T-helper 2 cell treated with Interferon-gamma antibody and Interleukin-4, amounts not matched to agents 5 μg/mL and 100 μg/mL, for 36 hours (primary cell): ENCODE measurements around the gene CCT8L2.
"Not testable (repeated sequence)": the region's sequence is repeated elsewhere in the genome, so short reads cannot be mapped to it uniquely, and the experiment has no call there.

Source experiments
- DNase-seq: peaks from one replicate; pipeline ENCODE4 v3.0.0; 2021; ENCODE audit warnings: low spot score
- H3K27ac Mint-ChIP-seq: one replicate; pipeline ENCODE4 v1.8.0; 2021; ENCODE audit warnings: mild to moderate bottlenecking, mixed read lengths
- H3K27me3 Mint-ChIP-seq: one replicate; pipeline ENCODE4 v1.8.0; 2021; ENCODE audit warnings: low read depth, mixed read lengths
- H3K36me3 Mint-ChIP-seq: one replicate; pipeline ENCODE4 v1.8.0; 2021; ENCODE audit warnings: low read depth, mixed read lengths
- H3K4me1 Mint-ChIP-seq: one replicate; pipeline ENCODE4 v1.8.0; 2021; ENCODE audit warnings: low read depth, mixed read lengths
- H3K4me3 Mint-ChIP-seq: one replicate; pipeline ENCODE4 v1.8.0; 2022; ENCODE audit warnings: mild to moderate bottlenecking, moderate library complexity, mixed read lengths
- H3K9me3 Mint-ChIP-seq: one replicate; pipeline ENCODE4 v1.8.0; 2021; ENCODE audit warnings: mixed read lengths

The CCT8L2 gene

GRCh38 chr22:16567617-16568424, 24.8 kb downstream of the CCT8L2 start:
- not testable (repeated sequence) for H3K27me3 Mint-ChIP-seq

GRCh38 chr22:16566421-16567151, 26.0 kb downstream of the CCT8L2 start:
- not testable (repeated sequence) for H3K27ac Mint-ChIP-seq, H3K36me3 Mint-ChIP-seq, H3K9me3 Mint-ChIP-seq, H3K4me3 Mint-ChIP-seq, H3K27me3 Mint-ChIP-seq, H3K4me1 Mint-ChIP-seq, DNase-seq

More at GRCh38 chr22:16567617-16568424, 24.8 kb downstream of the CCT8L2 start:
- not testable (repeated sequence) for H3K4me1 Mint-ChIP-seq, H3K9me3 Mint-ChIP-seq, H3K4me3 Mint-ChIP-seq, H3K36me3 Mint-ChIP-seq, H3K27ac Mint-ChIP-seq, DNase-seq

GRCh38 chr22:16565585-16566420, 26.8 kb downstream of the CCT8L2 start:
- not testable (repeated sequence) for H3K4me3 Mint-ChIP-seq, H3K4me1 Mint-ChIP-seq, H3K27ac Mint-ChIP-seq, H3K27me3 Mint-ChIP-seq, DNase-seq, H3K36me3 Mint-ChIP-seq, H3K9me3 Mint-ChIP-seq

GRCh38 chr22:16564837-16565584, 27.6 kb downstream of the CCT8L2 start:
- H3K9me3 Mint-ChIP-seq, H3K27me3 Mint-ChIP-seq, H3K27ac Mint-ChIP-seq, H3K4me3 Mint-ChIP-seq, H3K4me1 Mint-ChIP-seq, H3K36me3 Mint-ChIP-seq, DNase-seq: not testable (repeated sequence)

GRCh38 chr22:16563555-16564520, 28.8 kb downstream of the CCT8L2 start:
- no peak for DNase-seq
- Mint-ChIP-seq H3K27ac (no peak overlapping the region), H3K4me3 (no peak overlapping the region), H3K9me3 (no peaks in the 10 kb centered on the region), H3K27me3 (no peaks in the 10 kb centered on the region), H3K4me1 (no peaks in the 10 kb centered on the region), H3K36me3 (no peaks in the 10 kb centered on the region)

GRCh38 chr22:16562711-16563554, 29.7 kb downstream of the CCT8L2 start:
- no peak overlapping the region for H3K4me3 Mint-ChIP-seq
- DNase-seq, result no peak
- no peaks in the 10 kb centered on the region for H3K4me1 Mint-ChIP-seq
- H3K9me3 Mint-ChIP-seq, result peaks cover under 1% of the 10 kb centered on the region
- no peaks in the 10 kb centered on the region for H3K27me3 Mint-ChIP-seq
- no peak overlapping the region for H3K27ac Mint-ChIP-seq
- H3K36me3 Mint-ChIP-seq, result no peaks in the 10 kb centered on the region

GRCh38 chr22:16561093-16561658, 31.4 kb downstream of the CCT8L2 start:
- not testable (repeated sequence) for DNase-seq, H3K36me3 Mint-ChIP-seq

GRCh38 chr22:16560651-16561050, 32.0 kb downstream of the CCT8L2 start:
- not testable (repeated sequence) for H3K27ac Mint-ChIP-seq, H3K27me3 Mint-ChIP-seq, DNase-seq, H3K9me3 Mint-ChIP-seq, H3K36me3 Mint-ChIP-seq, H3K4me1 Mint-ChIP-seq, H3K4me3 Mint-ChIP-seq

More at GRCh38 chr22:16561093-16561658, 31.4 kb downstream of the CCT8L2 start:
- H3K27ac Mint-ChIP-seq, H3K4me1 Mint-ChIP-seq, H3K4me3 Mint-ChIP-seq, H3K9me3 Mint-ChIP-seq, H3K27me3 Mint-ChIP-seq: not testable (repeated sequence)

- not testable (repeated sequence) for DNase-seq, H3K4me3 Mint-ChIP-seq, H3K4me1 Mint-ChIP-seq, H3K9me3 Mint-ChIP-seq, H3K36me3 Mint-ChIP-seq, H3K27me3 Mint-ChIP-seq, H3K27ac Mint-ChIP-seq
Measured at GRCh38 chr22:16559996-16560395, 32.6 kb downstream of the CCT8L2 start.

- no peak overlapping the region for H3K4me3 Mint-ChIP-seq
- H3K9me3 Mint-ChIP-seq, result peaks cover 7% of the 10 kb centered on the region
- H3K4me1 Mint-ChIP-seq, result no peaks in the 10 kb centered on the region
- H3K36me3 Mint-ChIP-seq, result no peaks in the 10 kb centered on the region
- no peaks in the 10 kb centered on the region for H3K27me3 Mint-ChIP-seq
- H3K27ac Mint-ChIP-seq, result no peak overlapping the region
- no peak for DNase-seq
Measured at GRCh38 chr22:16559056-16559955, 33.3 kb downstream of the CCT8L2 start.

- not testable (repeated sequence) for H3K36me3 Mint-ChIP-seq, H3K4me1 Mint-ChIP-seq, H3K4me3 Mint-ChIP-seq, H3K9me3 Mint-ChIP-seq, H3K27me3 Mint-ChIP-seq, DNase-seq, H3K27ac Mint-ChIP-seq
Measured at GRCh38 chr22:16558376-16558945, 34.1 kb downstream of the CCT8L2 start.
